ENCODE results near the gene EFHD2.
"Not testable (repeated sequence)": the region's sequence is repeated elsewhere in the genome, so short reads cannot be mapped to it uniquely, and the experiment has no call there.

The EFHD2 gene

DNA sequence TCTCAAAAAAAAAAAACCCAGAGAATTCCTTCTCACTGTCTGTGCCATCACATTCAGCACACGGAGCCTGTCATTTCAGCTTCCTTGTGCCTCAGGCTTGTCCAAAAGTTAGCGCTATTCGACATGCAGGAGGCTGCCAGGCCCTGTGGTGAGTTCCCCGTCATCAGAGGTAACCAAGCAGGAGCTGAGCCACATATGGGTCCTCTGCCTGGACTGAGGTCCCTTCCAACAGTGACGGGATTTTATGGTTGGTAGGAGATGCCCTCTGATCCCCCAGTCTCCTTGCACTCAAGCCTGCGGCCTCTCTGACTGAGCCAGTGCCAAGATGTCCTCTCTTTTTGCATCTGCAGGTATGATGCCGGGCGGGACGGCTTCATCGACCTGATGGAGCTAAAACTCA lies 15.8 kb downstream of the EFHD2 start:
- CTCF ChIA-PET, result interaction anchor here (0.7 to 2.5 kb wide), 2 partner anchors 25 to 102 kb away, joined by 4 to 13 read pairs; no protein-coding TSS in a partner anchor
- POLR2A ChIA-PET (ENCODE audit: low non-redundant PET), result no interaction called here
- no peak for TF ChIP-seq CTCF (conservative IDR thresholded peaks at IDR 0.05; ENCODE audit: low read depth)
- no peak for DNase-seq (ENCODE audit: low spot score)
- peak overlapping the region; percentile 50 for H3K27ac ChIP-seq

- TF ChIP-seq CTCF (conservative IDR thresholded peaks at IDR 0.05; ENCODE audit: low read depth), result no peak
- H3K27ac ChIP-seq, result peak overlapping the region; percentile 50
- ChIA-PET POLR2A (ENCODE audit: low non-redundant PET) (no interaction called here), CTCF (interaction anchor here (0.7 to 2.5 kb wide), 2 partner anchors 25 to 102 kb away, joined by 4 to 13 read pairs; no protein-coding TSS in a partner anchor)
- no peak for DNase-seq (ENCODE audit: low spot score)
Measured at GRCh38 chr1:15425958-15426357, 16.3 kb downstream of the EFHD2 start.

- POLR2A ChIA-PET (ENCODE audit: low non-redundant PET), result no interaction called here
- TF ChIP-seq CTCF (conservative IDR thresholded peaks at IDR 0.05; ENCODE audit: low read depth), result no peak
- CTCF ChIA-PET, result interaction anchor here (0.6 to 2.5 kb wide), 2 partner anchors 103 to 368 kb away, joined by 4 to 13 read pairs; no protein-coding TSS in a partner anchor
- peak overlapping the region; percentile 50 for H3K27ac ChIP-seq
- DNase-seq (ENCODE audit: low spot score), result no peak
Measured at GRCh38 chr1:15426492-15427279, 17.0 kb downstream of the EFHD2 start.

DNA sequence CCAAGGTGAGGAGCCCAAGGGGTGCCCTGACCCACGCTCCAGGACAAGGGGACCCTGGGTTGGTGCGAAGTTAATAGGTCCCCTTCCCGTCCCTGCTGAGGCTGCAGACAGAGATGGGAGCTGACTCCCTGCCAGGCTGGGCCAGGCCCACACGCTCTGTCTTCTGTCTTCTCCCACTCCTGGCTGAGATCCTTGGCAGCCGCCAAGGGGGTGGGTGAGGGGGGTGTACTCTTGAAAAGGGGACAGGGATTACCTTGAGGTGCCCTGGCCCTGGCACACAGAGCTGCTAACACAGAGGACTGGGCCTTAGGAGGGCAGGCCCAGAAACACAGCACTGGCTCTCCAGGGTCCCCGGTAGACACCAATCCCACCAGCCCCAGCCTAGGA lies 17.6 kb downstream of the EFHD2 start:
- ChIA-PET CTCF (interaction anchor here (1.5 to 2.5 kb wide), 2 partner anchors 104 kb away, joined by 5 to 13 read pairs; no protein-coding TSS in a partner anchor), POLR2A (ENCODE audit: low non-redundant PET) (no interaction called here)
- H3K27ac ChIP-seq, result peak overlapping the region; percentile 50
- no peak for TF ChIP-seq CTCF (conservative IDR thresholded peaks at IDR 0.05; ENCODE audit: low read depth)
- no peak for DNase-seq (ENCODE audit: low spot score)

- CTCF ChIA-PET, result interaction anchor here (0.6 to 1.5 kb wide), 2 partner anchors 105 to 184 kb away, joined by 4 to 5 read pairs; no protein-coding TSS in a partner anchor
- DNase-seq (ENCODE audit: low spot score); POLR2A ChIA-PET (ENCODE audit: low non-redundant PET): not testable (repeated sequence)
- peak overlapping the region; percentile 50 for H3K27ac ChIP-seq
Measured at GRCh38 chr1:15428252-15428651, 18.6 kb downstream of the EFHD2 start.

DNA sequence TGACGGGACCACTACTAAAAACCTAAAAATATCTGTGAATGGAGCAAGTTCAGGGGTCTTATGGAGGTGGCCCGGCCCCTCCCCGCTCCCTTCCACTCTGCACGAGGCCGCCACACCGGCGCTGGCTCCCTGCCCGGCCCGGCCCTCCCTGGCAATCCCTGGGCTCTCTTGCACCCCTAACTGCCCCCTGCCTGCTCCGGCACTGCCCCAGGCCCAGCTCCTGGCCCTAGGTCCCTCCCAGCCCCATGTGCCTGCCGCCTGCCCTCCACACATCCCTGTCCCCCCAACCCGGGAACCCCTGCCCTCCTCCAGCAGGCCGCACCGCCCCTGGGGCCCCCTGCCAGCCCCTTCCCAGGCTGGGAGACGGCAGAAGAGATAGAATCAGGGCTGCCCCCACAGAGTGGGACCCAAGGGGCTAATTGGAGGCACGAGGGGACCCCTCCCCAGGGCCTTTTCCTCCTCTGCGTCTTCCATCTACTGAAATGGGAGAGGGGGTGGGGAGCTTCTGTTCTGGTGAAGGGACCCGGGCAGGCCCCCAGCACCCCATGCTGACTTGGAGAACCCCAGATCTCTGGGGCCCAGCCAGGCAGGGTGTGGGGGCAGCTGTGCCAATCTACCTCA lies 19.2 kb downstream of the EFHD2 start:
- DNase-seq (ENCODE audit: low spot score), result no peak
- ChIA-PET CTCF (interaction anchor here (0.6 to 3.7 kb wide), 3 partner anchors 105 to 184 kb away, joined by 4 to 57 read pairs (median 5); no protein-coding TSS in a partner anchor), POLR2A (ENCODE audit: low non-redundant PET) (interaction anchor here (0.5 kb wide), 1 partner anchor 16 kb away, joined by 3 read pairs; no protein-coding TSS in a partner anchor)
- peak overlapping the region; percentile 50 for H3K27ac ChIP-seq
- TF ChIP-seq CTCF (conservative IDR thresholded peaks at IDR 0.05; ENCODE audit: low read depth), result no peak
